ENCODE results near the gene CYSTM1.

- TF ChIP-seq CTCF (IDR thresholded peaks at IDR 0.05), result no peak
- TF ChIP-seq POLR2A (IDR thresholded peaks at IDR 0.05), result no peak
Observed at GRCh38 chr5:140130949-140131733, 43.8 kb upstream of the CYSTM1 start.

All from body of pancreas (tissue), 4 donors.